HFFc6 (cell line): ENCODE data around the gene RASAL2. TPM values are rescaled to one million over a fixed set of nuclear protein-coding genes. Genes with fewer than 3 reads are reported as not detected.
"Not testable (repeated sequence)": the region's sequence is repeated elsewhere in the genome, so short reads cannot be mapped to it uniquely, and the experiment has no call there.

ENCODE experiments used
- DNase-seq: peaks from one replicate; pipeline ENCODE4 v3.0.0-alpha.2; 2018
- H3K27ac Mint-ChIP-seq: 2 replicates; pipeline ENCODE4 v1.8.0; 2020; ENCODE audit warnings: mild to moderate bottlenecking, mixed read lengths
- H3K27me3 Mint-ChIP-seq: 2 replicates; pipeline ENCODE4 v1.8.0; 2021; ENCODE audit warnings: mild to moderate bottlenecking, moderate library complexity, mixed read lengths; ENCODE audit not compliant: insufficient read depth
- H3K36me3 Mint-ChIP-seq: 2 replicates; pipeline ENCODE4 v1.8.0; 2021; ENCODE audit warnings: low read depth, mixed read lengths
- H3K4me1 Mint-ChIP-seq: 2 replicates; pipeline ENCODE4 v1.8.0; 2020; ENCODE audit warnings: low read depth, mixed read lengths
- H3K4me3 Mint-ChIP-seq: 2 replicates; pipeline ENCODE4 v1.8.0; 2020; ENCODE audit warnings: mild to moderate bottlenecking, moderate library complexity, mixed read lengths
- H3K9me3 Mint-ChIP-seq: 2 replicates; pipeline ENCODE4 v1.8.0; 2020; ENCODE audit warnings: mild to moderate bottlenecking, mixed read lengths
- total RNA-seq, 6 experiments: library from RNA; stranded (reverse); fragmentation: NEBNext Ultra II Directional; extraction: Animal tissue kit (Norgen Biotek cat#: 25700); gene quantifications; 2 replicates in 1 of 6; 3 replicates in 5 of 6; pipeline ENCODE4 v1.2.3, GENCODE V29; 2021
- TF ChIP-seq, protein P1 (sequence below): fragments of 200-600 bp; sonication (generic); IDR thresholded peaks from 2 replicates; pipeline ENCODE4 v1.5.0; 2021; ENCODE audit warnings: antibody characterized with exemption, mild to moderate bottlenecking

The RASAL2 gene
- total RNA-seq, 6 experiments from 2014 or later: 21.2 to 30.7 (median 24.4) TPM

- no peaks in the 10 kb centered on the region for H3K36me3 Mint-ChIP-seq
- no peaks in the 10 kb centered on the region for H3K9me3 Mint-ChIP-seq
- H3K4me3 Mint-ChIP-seq: peak overlapping the region; percentile 53; the same call in 1 of the 2 replicates
- no peak for DNase-seq
- no peaks in the 10 kb centered on the region for H3K27me3 Mint-ChIP-seq
- H3K27ac Mint-ChIP-seq: peak overlapping the region; percentile 3; the same call in 1 of the 2 replicates
- TF ChIP-seq, protein P1, sequence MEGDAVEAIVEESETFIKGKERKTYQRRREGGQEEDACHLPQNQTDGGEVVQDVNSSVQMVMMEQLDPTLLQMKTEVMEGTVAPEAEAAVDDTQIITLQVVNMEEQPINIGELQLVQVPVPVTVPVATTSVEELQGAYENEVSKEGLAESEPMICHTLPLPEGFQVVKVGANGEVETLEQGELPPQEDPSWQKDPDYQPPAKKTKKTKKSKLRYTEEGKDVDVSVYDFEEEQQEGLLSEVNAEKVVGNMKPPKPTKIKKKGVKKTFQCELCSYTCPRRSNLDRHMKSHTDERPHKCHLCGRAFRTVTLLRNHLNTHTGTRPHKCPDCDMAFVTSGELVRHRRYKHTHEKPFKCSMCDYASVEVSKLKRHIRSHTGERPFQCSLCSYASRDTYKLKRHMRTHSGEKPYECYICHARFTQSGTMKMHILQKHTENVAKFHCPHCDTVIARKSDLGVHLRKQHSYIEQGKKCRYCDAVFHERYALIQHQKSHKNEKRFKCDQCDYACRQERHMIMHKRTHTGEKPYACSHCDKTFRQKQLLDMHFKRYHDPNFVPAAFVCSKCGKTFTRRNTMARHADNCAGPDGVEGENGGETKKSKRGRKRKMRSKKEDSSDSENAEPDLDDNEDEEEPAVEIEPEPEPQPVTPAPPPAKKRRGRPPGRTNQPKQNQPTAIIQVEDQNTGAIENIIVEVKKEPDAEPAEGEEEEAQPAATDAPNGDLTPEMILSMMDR: no peak
- peaks cover 36% of the 10 kb centered on the region for H3K4me1 Mint-ChIP-seq
Measured at GRCh38 chr1:178389441-178389840, 295.5 kb downstream of the RASAL2 start.

- H3K36me3 Mint-ChIP-seq, H3K27ac Mint-ChIP-seq, H3K4me3 Mint-ChIP-seq, DNase-seq, H3K27me3 Mint-ChIP-seq, H3K9me3 Mint-ChIP-seq: not testable (repeated sequence)
- H3K4me1 Mint-ChIP-seq: peaks cover 36% of the 10 kb centered on the region
Measured at GRCh38 chr1:178390280-178390679, 296.4 kb downstream of the RASAL2 start.

GRCh38 chr1:178393370-178393769 is 299.5 kb downstream of the RASAL2 start:
- Mint-ChIP-seq H3K4me3 (no peak overlapping the region), H3K27ac (no peak overlapping the region), H3K27me3 (no peaks in the 10 kb centered on the region; the same call in 1 of the 2 replicates), H3K9me3 (no peaks in the 10 kb centered on the region), H3K4me1 (peaks cover 43% of the 10 kb centered on the region), H3K36me3 (no peaks in the 10 kb centered on the region)
- no peak for DNase-seq
- TF ChIP-seq, protein P1: no peak

GRCh38 chr1:178396789-178397188 is 302.9 kb downstream of the RASAL2 start:
- Mint-ChIP-seq H3K9me3 (no peaks in the 10 kb centered on the region), H3K27ac (no peak overlapping the region), H3K4me1 (peaks cover 37% of the 10 kb centered on the region), H3K4me3 (no peak overlapping the region), H3K27me3 (no peaks in the 10 kb centered on the region; the same call in 1 of the 2 replicates), H3K36me3 (no peaks in the 10 kb centered on the region)
- TF ChIP-seq, protein P1: peak; percentile 57
- no peak for DNase-seq

DNA sequence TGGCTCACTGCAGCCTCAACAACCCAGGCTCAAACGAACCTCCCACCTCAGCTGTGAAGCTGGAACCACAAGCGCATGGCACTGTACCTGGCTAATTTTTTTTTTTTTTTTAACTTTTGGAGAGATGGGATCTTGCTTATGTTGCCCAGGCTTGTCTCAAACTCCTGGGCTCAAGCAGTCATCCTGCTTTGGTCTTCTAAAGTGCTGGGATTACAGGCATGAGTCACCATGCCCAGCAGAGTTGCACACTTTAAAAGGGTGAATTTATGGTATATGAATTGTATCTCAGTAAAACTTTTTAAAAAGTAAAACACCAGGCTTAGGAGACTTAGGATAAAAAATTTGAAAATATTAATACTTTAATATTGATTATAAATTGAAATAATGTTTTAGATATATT is 303.8 kb downstream of the RASAL2 start:
- peak overlapping the region; percentile 62 for H3K27ac Mint-ChIP-seq
- H3K4me1 Mint-ChIP-seq: peaks cover 28% of the 10 kb centered on the region
- DNase-seq: peak; percentile 42

DNA sequence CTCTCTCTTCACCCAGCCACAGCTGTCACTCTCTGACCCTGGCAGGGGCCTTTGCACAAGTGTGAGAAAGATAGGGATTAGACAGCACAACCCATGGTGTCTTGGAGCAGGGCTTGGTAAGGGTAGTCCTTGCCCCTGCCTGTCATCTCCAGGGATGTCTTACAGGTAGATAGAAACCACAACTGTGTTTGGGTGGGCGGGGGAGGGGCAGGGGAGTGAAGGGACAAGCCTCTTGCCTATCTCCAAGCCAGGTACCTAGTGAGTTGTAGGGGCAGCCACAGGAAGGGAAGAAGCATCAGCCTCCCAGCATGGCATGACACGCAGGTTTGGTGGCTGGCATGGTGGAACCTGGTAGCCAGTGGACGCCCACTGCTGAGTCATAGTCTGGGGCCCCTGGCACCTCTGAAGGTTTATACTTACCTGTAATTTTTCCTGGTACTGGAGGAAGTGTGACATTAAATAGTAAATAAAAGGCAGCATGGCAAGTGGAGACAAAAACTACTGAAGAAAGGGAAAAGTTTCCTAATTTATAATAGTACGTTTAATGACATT is 305.3 kb downstream of the RASAL2 start:
- Mint-ChIP-seq H3K4me3 (no peak overlapping the region), H3K27me3 (no peaks in the 10 kb centered on the region; the same call in 1 of the 2 replicates)
- TF ChIP-seq, protein P1: no peak

More for the DNA sequence above, 303.8 kb downstream of the RASAL2 start:
- no peaks in the 10 kb centered on the region for H3K9me3 Mint-ChIP-seq
- no peaks in the 10 kb centered on the region for H3K36me3 Mint-ChIP-seq
- TF ChIP-seq, protein P1: no peak
- H3K27me3 Mint-ChIP-seq: no peaks in the 10 kb centered on the region; the same call in 1 of the 2 replicates
- no peak overlapping the region for H3K4me3 Mint-ChIP-seq

More for the DNA sequence above, 305.3 kb downstream of the RASAL2 start:
- no peaks in the 10 kb centered on the region for H3K9me3 Mint-ChIP-seq
- DNase-seq: no peak
- H3K36me3 Mint-ChIP-seq: no peaks in the 10 kb centered on the region
- peaks cover 27% of the 10 kb centered on the region for H3K4me1 Mint-ChIP-seq
- H3K27ac Mint-ChIP-seq: no peak overlapping the region
